Neutrophil (primary cell): ENCODE data around the gene LIMS2.

Source experiments
- H3K27ac ChIP-seq: fragments of 200-600 bp; sonication (generic); 2 replicates; pipeline ENCODE4 v1.5.1; 2016; ENCODE audit warnings: mild to moderate bottlenecking, moderate library complexity
- H3K27me3 ChIP-seq: fragments of 200-600 bp; sonication (generic); 2 replicates; pipeline ENCODE4 v1.6.0; 2016; ENCODE audit warnings: mild to moderate bottlenecking
- H3K36me3 ChIP-seq: fragments of 200-600 bp; sonication (generic); 2 replicates; pipeline ENCODE4 v1.5.1; 2017
- H3K4me1 ChIP-seq, 2 experiments: fragments of 200-600 bp in 1 of 2; sonication (generic) in 1 of 2; 1 replicate in 1 of 2; 2 replicates in 1 of 2; pipeline versions ENCODE4 v1.5.1 to v1.6.1; 2013 to 2016; ENCODE audit warnings: low read depth in 1 of 2, low read length in 1 of 2, mild to moderate bottlenecking in 1 of 2, moderate library complexity in 1 of 2; ENCODE audit not compliant: control insufficient read depth in 1 of 2, insufficient read depth in 1 of 2
- H3K4me3 ChIP-seq, 2 experiments: fragments of 200-600 bp in 1 of 2; sonication (generic) in 1 of 2; 1 replicate in 1 of 2; 2 replicates in 1 of 2; pipeline ENCODE4 v1.5.1; 2013 to 2016; ENCODE audit warnings: low read depth in 1 of 2, low read length in 1 of 2, mild to moderate bottlenecking in 1 of 2, moderate library complexity in 1 of 2
- H3K9me3 ChIP-seq: fragments of 200-600 bp; sonication (generic); 2 replicates; pipeline ENCODE4 v1.5.1; 2016
- CTCF ChIP-seq: fragments of 200-600 bp; sonication (generic); IDR thresholded peaks from 2 replicates; pipeline ENCODE4 v1.5.1; 2016; ENCODE audit warnings: antibody characterized with exemption

LIMS2 gene

DNA sequence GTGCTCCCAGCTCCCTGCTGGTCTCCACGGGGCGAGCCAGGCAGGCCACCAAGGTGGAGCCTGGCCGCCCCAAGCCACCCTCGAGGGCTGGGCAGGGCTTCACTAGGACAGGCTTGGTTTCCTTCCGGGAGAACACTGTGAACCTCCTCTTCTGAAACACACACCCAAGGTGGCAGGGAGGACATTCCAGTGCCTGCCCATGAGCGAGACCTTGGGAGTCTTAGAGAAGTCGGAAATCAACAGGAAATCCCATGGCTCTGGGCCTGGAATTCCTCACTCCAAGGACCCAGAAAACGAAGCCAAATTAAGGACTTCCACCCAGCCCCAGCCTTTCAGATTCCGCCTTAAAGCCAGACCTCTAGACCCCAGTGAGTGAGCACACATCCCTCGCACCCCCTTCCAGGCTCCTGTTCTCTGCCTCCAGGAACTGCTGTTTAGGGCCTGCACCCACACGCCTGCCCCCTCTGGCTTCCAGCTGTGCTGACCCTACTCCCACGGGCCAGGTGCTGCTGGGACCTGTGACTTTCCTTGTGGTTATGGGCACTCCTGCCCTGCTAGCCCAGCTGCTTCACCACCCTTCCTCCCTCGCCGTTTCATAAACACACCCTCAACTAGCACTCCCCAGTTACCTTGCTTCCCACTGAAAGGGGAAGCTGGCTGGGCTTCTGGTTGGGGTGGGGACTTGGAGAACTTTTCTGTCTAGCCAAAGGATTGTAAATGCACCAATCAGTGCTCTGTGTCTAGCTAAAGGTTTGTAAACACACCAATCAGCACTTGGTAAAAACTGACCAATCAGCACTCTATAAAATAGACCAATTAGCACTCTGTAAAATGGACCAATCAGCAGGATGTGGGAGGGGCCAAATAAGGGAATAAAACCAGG is 15.7 kb downstream of the LIMS2 start:
- peaks cover 33% of the 10 kb centered on the region for H3K27me3 ChIP-seq
- no peak for TF ChIP-seq CTCF

GRCh38 chr2:127658641-127659407 is 16.5 kb downstream of the LIMS2 start:
- H3K4me1 ChIP-seq: no peaks in the 10 kb centered on the region
- H3K4me3 ChIP-seq: no peak overlapping the region
- H3K36me3 ChIP-seq: no peaks in the 10 kb centered on the region
- H3K27ac ChIP-seq: no peak overlapping the region
- no peaks in the 10 kb centered on the region for H3K9me3 ChIP-seq
- peaks cover 25% of the 10 kb centered on the region for H3K27me3 ChIP-seq
- TF ChIP-seq CTCF: no peak

More for the DNA sequence above, 15.7 kb downstream of the LIMS2 start:
- H3K9me3 ChIP-seq: no peaks in the 10 kb centered on the region
- H3K4me3 ChIP-seq: no peak overlapping the region
- H3K27ac ChIP-seq: no peak overlapping the region
- no peaks in the 10 kb centered on the region for H3K36me3 ChIP-seq
- no peaks in the 10 kb centered on the region for H3K4me1 ChIP-seq

DNA sequence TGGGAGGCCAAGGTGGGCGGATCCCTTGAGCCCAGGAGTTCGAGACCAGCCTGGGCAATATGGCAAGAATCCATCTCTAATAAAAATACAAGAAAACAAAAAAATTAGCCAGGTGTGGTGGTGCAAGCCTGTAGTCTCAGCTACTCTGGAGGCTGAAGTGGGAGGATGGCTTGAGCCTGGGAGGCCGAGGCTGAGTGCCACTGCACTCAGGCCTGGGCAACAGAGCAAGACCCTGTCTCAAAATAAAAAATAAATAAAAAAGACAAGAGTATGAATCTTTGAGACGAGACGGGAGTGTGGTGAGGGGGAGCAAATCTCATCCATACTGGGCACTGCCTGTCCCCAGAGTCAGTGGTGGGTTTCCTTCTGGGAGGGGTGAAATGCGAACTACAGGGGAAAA is 17.2 kb downstream of the LIMS2 start:
- H3K36me3 ChIP-seq: no peaks in the 10 kb centered on the region
- no peak for TF ChIP-seq CTCF
- peaks cover 18% of the 10 kb centered on the region for H3K27me3 ChIP-seq
- no peaks in the 10 kb centered on the region for H3K9me3 ChIP-seq
- no peak overlapping the region for H3K4me3 ChIP-seq
- no peak overlapping the region for H3K27ac ChIP-seq
- H3K4me1 ChIP-seq: no peaks in the 10 kb centered on the region

DNA sequence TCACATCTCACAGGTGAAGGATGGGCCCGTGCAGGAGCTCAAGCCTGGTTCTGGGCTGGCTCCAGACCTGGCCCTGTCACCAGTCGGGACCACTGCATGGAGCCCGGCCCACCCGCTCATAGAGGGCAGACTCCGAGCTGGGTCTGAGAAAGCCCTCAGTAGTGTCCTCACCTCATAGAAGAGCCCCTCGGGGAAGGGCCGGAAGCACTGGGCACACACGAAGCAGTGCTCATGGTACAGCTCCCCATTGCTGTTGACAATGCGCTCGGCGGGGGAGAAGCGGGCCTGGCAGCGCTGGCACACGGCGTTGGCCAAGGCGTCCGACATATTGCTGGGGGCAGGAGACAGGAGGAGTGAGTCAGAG is 18.1 kb downstream of the LIMS2 start:
- no peak overlapping the region for H3K4me3 ChIP-seq
- no peaks in the 10 kb centered on the region for H3K36me3 ChIP-seq
- no peak for TF ChIP-seq CTCF
- no peaks in the 10 kb centered on the region for H3K4me1 ChIP-seq
- peaks cover 9% of the 10 kb centered on the region for H3K27me3 ChIP-seq
- H3K9me3 ChIP-seq: no peaks in the 10 kb centered on the region
- no peak overlapping the region for H3K27ac ChIP-seq

- no peak for TF ChIP-seq CTCF
- H3K9me3 ChIP-seq: no peaks in the 10 kb centered on the region
- H3K4me1 ChIP-seq: no peaks in the 10 kb centered on the region
- H3K36me3 ChIP-seq: no peaks in the 10 kb centered on the region
- no peak overlapping the region for H3K4me3 ChIP-seq
- H3K27me3 ChIP-seq: peaks cover 4% of the 10 kb centered on the region
- H3K27ac ChIP-seq: no peak overlapping the region
Measured at GRCh38 chr2:127656569-127657231, 18.6 kb downstream of the LIMS2 start.
